GF-D8 (cell line): Measurements from ENCODE around the gene GALNT1.

Experiments
- DNase-seq: peaks from one replicate; lab custom pipeline; 2025; lab: John Stamatoyannopoulos, UW

GALNT1 gene

DNA sequence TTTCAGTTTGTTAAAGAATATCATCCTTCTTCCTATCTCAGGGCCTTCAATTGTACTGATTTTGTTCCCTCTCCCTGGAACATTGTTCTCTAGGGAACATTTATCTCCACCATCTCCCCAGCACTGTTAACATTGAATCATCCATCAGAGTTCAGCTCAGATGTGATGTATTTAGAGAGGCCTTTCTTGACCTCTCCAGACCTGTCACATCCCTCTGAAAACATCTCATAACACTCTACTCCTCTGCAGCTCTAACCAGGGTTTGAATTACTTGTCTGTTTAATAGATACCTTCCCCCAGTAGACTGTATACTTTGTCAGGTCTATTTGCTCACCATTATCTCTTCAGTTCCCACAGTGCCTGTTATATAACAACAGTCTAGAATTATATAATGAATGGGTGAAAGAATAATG lies 98.6 kb downstream of the GALNT1 start:
- no peak for DNase-seq

DNA sequence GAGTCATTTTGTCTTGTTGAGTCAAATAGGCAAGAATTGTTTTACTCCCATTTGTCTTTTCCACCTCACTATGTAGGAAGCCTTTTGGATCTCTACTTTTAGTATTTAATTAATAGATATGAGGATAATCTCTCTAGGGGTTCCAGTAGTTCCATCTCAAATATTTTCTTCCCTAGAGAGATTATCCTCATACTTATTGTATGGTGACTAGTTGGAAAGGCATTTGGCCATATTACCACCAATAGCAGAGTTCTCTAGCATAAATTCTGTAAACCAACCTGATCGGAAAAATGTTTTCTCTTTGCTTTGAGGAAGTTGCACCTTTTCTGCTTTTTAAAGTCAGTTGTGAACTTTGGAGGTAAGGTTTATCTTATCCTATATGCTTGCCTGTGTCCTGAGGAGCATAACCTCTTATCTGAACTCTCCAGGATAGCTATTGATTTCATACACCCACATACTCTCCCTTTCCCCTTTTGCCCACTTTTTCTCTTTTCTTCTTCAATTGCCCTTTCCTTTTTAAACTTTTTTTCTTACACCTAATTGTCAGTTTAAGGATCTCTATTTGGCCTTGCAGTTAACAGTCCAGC lies 100.8 kb downstream of the GALNT1 start:
- DNase-seq = no peak

DNA sequence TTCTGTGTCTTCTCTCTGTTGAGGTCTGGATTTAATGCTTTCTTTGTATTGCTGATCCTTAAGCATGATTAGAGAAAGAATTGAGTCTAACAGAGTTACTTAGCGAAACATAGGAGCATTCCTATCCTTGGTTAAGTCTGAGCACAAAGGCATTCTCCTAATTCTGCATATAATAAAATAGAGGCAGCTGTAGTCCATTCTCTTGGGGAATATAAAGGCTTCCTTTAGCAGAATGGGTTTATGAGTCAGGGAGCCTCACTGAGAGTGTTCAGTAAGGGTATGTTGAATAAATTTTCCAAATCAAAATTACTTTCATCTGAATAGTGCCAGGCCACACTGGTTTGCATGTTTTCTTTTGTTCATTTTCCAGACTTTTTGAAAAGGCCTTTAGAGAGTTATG lies 101.5 kb downstream of the GALNT1 start:
- DNase-seq = no peak

DNA sequence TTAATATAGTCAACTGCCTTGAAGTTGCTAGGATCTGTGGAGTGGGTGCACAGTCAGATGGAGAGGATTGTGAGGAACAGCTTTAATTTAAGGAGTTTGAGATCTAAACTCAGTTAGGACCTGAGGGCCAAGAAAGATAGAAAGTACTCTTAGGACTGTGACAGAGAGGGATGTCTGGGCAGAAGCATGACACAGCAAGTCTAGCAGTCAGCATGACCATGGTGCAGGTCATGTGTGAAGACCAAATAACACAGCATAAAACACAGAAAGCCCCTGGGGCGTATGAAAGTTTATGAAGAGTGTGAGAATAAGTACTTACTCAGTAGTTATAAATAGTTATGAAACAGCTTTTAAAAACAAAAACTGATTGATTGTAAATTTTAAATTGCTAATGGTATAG lies 107.2 kb downstream of the GALNT1 start:
- no peak for DNase-seq

DNA sequence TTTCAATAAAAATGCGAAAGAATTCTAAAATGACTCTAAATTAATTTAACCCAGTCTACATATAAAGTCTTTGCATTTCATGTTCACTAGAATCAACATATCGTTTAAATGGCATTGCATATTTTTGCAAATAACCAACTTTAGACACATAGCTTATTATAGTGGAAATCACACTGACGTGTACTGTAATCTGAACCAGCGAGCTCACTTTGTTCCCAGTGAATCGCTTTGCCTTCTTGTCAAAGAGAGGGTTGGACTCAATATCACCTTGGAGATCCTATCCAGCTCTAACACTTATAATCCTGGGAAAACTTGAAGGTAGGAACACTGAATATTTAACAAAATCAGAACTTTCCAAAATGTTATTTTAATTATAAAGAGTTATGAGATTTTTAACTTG lies 108.2 kb downstream of the GALNT1 start:
- DNase-seq = no peak

DNA sequence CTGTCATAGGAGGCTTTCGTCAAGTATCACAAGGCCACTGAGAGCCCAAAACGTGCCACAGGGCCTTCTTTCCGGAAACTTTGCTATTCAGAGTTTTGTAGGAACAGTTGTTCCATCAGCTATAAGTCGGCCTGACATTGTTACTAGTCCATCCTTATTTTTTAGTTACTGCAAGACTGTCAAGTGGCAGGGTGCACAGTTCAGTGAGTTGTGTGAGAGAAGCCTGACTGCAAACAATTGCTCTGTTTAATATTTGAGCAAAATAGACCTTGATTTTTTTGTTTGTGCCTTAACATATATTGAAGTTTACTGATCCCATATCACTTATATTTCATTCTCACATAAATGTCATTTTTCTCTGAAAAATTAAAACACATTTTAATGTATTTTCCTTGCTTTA lies 110.1 kb downstream of the GALNT1 start:
- DNase-seq = no peak

DNA sequence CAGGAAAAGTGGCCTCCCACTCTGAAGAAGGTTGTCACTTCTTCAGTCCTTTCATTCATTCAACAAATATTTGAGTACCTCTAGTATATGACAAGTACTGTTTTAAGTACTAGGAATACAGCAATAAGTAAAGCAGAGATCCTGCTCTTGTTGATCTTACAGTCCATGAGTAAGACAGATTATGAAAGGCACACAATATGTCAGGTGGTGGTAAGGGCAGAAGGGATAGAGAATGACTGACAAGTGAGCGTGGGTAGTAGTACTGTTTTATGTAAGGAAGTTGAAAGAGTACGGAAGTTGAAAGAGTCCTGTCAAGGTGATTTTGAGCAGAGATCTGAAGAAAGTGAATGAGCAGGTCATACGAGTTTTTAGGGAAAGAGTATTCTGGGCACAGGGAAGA lies 111.3 kb downstream of the GALNT1 start:
- no peak for DNase-seq

DNA sequence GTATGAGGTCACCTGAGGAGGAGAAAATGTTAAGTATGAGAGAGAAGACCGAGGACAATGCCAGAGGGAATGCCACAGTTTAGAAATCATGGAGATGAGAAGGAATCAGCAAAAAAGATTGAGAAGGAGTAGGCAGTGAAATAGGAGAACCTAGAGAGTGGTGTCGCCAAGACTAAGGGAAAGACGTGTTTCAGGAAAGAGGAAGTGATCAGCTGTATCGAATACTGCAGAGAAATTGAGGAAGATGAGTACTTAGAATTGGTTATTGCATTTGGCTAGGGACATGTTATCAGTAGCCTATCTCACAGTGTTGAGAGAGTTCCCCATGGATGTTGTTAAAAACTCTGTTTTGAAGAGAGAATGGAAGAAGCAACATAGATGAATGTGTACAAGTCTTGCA lies 112.3 kb downstream of the GALNT1 start:
- no peak for DNase-seq

DNA sequence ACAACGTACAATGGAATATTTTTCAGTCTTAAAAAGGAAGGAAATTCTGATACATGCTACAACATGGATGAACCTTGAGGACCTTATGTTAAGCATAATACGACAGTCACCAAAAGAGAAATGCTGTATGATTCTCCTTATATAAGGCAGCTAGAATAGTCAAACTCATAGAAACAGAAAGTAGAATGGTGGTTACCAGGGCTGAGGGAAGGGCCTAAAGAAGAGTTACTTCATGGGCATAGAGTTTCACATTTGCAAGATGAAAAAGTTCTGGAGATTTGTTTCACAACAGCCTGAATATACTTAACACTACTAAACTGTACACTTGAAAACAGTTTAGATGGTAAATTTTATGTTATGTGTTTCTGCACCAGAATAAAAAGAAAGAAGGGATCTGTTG lies 113.3 kb downstream of the GALNT1 start:
- no peak for DNase-seq

DNA sequence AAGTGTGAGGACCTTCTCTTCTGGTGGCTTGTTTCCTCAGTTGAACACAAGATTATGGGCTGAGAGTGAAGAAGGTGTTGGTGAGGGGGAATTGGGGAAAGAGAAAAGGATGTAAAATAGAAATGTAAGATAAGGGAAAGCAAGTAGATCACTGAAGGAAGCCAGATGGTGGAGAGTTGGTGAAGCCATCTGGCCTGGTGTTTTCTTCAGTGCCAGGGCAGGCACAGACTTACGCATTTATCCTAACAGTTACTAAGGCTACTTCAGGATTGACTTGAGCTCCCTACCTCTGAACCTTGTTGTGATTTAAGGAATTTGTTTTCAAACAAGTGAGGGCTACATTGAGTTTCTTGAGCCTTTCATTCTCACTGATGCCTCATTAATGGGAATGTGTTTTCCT lies 113.8 kb downstream of the GALNT1 start:
- no peak for DNase-seq

DNA sequence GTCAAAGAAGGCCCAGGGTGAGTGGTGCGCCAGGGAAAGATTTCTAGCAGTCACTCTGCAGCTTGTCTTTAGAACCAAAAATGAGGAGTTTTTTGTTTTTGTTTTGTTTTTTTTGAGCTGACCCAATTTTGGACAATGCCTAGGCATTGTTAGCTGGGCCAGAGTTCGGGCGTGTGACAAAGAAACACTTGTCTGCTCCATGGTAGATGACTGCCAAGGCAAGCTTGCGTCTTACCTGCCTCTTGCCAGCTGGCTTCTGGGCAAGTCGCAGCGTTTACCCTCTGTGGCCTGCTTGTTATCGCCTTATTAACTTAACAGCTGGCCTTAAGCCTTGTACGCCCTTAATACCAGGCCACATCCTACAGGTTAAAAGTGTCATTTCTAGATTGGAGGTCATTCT lies 114.3 kb downstream of the GALNT1 start:
- DNase-seq = no peak

DNA sequence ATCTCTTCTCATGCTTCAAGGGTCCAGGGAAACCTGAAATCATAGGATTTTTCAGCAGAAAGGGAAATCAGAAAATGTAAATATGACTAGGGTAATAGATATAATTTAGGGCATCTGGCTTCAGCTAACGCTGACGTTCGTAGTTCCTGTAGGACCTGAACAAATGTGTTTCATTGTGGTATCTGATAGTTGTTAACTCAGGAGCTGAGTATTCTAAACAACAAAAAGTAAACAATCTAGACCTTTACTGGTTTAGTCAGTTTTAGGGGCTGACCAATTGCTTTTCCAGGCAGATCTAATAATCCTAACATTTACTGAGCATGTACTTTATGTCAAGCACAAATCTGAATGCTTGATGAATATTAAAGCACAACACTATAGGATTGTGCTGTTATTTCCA lies 114.8 kb downstream of the GALNT1 start:
- DNase-seq = no peak

DNA sequence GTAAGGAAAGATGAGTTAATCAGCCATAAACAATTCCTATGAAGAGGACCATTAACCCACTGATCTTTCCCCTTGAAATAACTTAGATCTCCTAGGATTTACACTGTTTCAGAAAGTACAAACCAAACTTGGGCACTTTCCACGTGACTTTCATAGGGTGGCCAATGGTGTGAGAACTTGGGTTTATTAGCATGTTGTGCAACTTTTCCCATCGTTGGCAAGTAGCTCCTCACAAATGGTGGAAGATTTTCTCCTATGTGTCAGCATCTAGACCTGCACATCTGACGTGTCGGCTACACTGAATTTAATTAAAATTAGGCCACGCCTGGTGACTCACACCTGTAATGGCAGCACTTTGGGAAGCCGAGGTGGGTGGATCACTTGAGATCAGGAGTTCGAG lies 116.3 kb downstream of the GALNT1 start:
- DNase-seq = no peak

DNA sequence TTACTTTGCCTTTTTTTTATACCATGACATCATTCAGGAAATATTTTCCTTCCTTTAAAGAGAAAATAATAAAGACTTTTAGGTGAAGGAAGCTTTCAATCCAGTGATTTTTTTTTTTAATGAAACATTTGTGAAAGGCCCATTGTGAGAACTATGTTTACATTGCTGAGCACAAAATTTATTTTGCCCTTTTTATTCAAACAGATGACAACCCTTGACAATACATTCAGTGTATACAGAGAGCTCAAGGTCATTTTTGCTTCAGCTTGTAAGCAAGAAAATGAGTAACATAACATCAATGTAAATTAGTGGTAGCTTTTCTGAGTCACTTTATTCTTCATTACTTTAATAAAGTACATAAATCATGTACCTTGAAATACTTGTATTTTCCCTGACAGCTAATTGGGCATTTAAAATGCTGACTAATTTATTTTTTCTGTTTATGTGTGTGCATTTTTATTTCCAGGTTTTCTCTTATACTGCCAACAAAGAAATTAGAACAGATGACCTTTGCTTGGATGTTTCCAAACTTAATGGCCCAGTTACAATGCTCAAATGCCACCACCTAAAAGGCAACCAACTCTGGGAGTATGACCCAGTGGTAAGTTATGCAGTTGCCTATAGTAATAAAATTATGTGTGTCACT lies 121.6 kb downstream of the GALNT1 start:
- DNase-seq = no peak

DNA sequence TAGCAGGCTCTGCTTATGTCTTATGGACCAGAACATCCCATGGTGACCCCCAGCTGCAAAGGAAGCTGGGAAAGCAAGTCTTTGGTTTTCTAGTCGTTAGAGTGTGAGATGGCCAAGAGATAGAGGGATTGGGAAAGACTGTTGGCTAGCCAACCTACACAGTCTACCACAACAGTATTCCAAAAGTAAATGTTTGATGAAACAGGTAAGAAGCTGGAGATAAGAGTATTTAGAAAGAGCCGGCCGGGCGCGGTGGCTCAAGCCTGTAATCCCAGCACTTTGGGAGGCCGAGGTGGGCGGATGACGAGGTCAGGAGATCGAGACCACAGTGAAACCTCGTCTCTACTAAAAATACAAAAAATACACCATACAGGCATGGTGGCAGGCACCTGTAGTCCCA lies 124.4 kb downstream of the GALNT1 start:
- no peak for DNase-seq

DNA sequence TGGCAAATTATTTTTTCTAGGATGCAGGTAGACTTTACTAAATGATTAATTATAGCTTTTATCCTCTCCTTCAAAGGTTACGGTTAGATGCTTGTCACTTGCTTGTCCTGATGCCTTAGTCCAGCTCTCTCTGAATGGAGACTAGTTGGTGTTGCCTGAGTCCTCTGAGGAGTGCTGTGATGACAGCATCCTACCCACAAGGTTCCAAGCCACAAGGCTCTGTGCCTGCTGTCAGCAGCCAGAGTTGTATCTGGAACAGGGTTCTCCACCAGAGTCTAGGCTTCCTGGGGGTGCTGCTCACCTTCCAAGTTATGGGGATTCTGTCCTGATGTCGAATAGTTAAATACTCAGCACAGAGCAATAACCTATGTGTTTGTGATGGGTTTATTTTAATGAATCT lies 125.7 kb downstream of the GALNT1 start:
- DNase-seq = no peak

DNA sequence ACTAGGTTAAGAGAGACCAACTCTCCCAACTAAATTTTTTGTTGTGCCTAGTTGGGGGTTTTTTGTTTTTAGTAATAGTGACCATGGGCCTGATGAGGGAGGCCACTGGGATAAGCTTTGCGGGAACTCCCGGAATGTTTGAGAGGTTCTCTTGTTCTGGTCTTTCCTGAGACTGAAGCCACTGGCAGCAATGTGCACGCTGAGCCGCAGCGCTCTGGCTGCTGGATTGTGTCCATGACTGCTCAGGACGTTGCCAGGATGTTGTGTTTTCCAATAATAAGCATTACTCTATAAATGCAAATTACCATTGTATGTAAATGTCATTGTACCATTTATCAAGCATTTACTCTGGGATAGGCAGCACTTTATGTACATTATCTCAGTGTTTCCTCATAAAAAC lies 126.1 kb downstream of the GALNT1 start:
- no peak for DNase-seq

DNA sequence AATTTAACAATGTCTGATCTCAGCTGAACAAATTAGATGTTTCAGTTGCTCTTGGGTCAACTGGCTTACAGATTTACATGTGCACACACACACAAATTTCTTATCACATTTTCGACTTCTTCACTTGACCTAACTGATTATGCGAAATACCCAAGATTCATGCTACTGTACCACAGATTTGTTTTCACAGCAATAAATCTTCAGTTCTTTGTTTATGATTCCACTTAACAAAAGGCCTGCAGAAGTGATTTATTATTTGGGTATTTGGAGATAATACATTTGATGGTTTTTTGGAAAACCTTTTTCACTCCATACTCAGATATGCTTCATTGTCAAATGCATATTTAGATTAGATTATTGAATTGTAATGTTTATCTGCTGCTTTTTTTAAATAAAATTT lies 129.0 kb downstream of the GALNT1 start:
- DNase-seq = no peak

DNA sequence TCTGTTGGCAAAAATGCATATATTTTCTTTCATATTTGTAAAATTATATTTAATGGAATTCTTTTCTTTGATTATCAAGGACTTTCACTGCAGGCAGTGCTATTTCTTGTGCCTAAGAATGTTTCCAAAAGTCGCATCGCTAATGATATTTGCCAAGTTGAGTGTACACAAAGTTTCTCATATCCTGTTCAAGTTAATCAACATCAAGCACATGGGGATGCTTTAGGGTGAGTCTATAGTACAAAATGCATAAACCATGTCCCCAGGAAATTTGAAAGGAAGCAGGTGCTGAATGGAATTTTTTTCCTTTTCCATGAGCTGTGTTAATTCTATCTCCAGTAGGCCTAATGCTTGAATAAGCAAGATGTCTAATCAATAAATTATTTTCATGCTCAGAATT lies 129.7 kb downstream of the GALNT1 start:
- DNase-seq = no peak

DNA sequence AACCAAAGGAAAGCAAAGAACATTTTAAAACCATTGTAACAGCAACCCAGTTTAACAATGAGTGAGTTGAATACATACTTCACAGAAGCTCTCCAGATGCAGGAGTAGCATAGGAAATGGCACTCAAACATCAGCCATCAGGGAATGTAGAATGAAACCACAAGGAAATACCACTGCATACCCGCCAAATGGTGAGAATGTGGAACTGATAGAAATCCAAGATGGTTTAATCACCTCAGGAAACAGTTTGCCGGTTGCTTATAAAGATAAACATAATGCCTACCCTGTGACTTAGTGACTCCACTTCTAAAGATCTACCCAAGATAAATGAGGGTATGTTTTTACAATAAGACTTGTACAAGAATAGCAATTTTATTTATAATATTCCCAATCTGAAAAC lies 132.0 kb downstream of the GALNT1 start:
- DNase-seq = peak; percentile 22

DNA sequence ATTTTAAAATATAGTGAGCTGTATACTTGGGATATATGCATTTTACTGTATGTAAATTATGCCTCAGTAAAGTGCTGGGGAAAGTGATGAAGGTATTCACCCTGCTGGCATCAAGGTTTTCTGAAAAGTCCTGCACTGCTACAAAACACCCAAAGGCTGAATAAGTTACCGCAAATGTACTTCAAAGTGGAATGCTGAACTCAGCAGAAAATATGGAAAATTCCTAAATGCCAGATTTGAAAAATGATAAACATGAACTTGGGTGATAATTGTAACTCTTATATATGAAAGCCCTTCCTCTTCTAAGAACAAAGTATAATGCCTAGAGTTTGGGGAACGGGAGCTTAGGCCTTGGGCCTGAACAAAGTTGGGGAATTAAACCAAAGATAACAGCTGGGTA lies 133.0 kb downstream of the GALNT1 start:
- no peak for DNase-seq

DNA sequence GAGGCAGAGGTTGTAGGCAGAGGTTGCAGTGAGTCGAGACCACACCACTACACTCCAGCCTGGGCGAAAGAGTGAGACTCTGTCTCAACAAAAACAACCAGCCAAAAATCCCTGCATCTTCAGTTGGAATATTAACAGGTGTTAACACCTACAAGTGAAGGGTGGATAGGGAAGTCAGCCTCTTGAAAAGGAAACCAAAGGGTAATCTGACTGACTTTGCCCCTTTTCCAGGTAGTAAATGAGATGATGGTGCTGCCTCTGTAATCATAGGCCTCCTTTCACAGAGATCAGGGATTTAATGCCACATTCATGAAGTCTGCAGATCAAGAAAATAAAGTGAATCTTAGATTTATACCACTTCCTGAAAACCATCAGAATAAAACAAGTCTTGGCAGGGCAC lies 133.6 kb downstream of the GALNT1 start:
- no peak for DNase-seq

DNA sequence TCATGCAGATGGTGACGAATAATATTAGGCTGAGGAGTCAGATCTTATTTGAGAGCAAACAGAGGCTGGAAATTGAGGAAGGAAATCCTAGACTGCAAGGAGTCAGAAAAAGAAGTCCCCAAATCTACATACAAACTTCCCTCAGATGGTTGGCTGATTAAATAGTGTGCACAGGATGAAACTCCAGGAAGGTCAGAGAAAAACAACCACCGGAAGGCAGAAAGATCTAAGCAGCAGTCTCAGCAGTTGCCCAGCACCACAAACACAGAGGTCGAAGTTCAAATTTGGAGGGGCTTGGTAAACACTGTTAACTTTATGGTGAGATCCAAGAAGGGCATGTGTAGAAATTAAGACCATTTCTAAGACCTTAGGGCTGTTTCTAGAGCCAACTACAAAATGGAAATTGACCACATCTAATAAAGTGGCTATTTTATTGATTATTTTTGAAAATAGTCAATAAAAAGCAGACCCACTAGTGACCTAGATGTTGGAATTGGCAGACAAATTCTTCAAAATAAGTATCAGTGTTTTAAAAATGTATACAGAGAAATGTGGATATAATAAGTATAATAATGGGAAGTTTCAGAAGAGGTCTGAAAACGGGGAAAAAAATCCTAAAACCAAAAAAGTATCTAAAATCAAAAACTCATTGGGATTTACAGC lies 134.8 kb downstream of the GALNT1 start:
- no peak for DNase-seq

DNA sequence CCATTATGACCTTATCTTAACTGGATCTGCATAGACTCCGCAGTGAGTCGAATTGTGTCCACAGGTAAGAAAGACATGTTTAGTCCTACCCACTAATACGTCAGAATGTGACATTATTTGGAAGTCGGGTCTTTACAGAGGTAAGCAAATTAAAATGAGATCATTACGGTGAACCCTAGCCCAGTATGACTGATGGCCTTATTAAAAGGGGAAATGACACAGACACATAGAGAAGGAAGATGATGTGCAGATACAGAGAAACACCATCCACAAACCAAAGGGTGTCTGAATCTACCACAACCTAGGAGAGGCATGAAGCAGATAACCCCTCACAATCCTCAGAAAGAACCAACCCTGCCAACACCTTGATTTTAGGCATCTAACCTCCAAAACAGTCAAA lies 135.6 kb downstream of the GALNT1 start:
- no peak for DNase-seq
